Immature natural killer cell (primary cell): ENCODE results near the gene WDR35. TPM values are rescaled to one million over a fixed set of nuclear protein-coding genes. Genes with fewer than 3 reads are reported as not detected.
A peak's percentile ranks its signal among the peaks of the same experiment; 100 is the strongest.

Experiments
- DNase-seq, 3 donors: peaks; one replicate each; pipeline ENCODE4 v3.0.0; 2022; ENCODE audit warnings: mixed read lengths in 1 of 3
- H3K27ac Mint-ChIP-seq, 6 donors: one replicate each; pipeline ENCODE4 v1.8.0; 2020; ENCODE audit warnings: mixed read lengths in 6 of 6, mild to moderate bottlenecking in 5 of 6, inconsistent platforms in 4 of 6, moderate library complexity in 3 of 6
- H3K27me3 Mint-ChIP-seq, 3 donors: one replicate each; pipeline ENCODE4 v1.8.0; 2020 to 2021; ENCODE audit warnings: low read depth in 3 of 3, mild to moderate bottlenecking in 3 of 3, mixed read lengths in 3 of 3, moderate library complexity in 3 of 3, inconsistent platforms in 1 of 3
- H3K36me3 Mint-ChIP-seq, 3 donors: one replicate each; pipeline ENCODE4 v1.8.0; 2020; ENCODE audit warnings: mixed read lengths in 3 of 3, inconsistent platforms in 2 of 3, mild to moderate bottlenecking in 2 of 3
- H3K4me1 Mint-ChIP-seq, 2 donors: one replicate each; pipeline ENCODE4 v1.8.0; 2020; ENCODE audit warnings: inconsistent platforms in 2 of 2, mild to moderate bottlenecking in 2 of 2, mixed read lengths in 2 of 2, moderate library complexity in 1 of 2
- H3K4me3 Mint-ChIP-seq, 5 donors: one replicate each; pipeline ENCODE4 v1.8.0; 2020; ENCODE audit warnings: mild to moderate bottlenecking in 5 of 5, mixed read lengths in 5 of 5, inconsistent platforms in 3 of 5, moderate library complexity in 3 of 5
- H3K9me3 Mint-ChIP-seq, 6 donors: one replicate each; pipeline ENCODE4 v1.8.0; 2020; ENCODE audit warnings: mild to moderate bottlenecking in 6 of 6, mixed read lengths in 6 of 6, inconsistent platforms in 4 of 6, moderate library complexity in 3 of 6
- polyA plus RNA-seq, 3 donors: library from polyadenylated mRNA; unstranded; fragments of 300-500 nt; fragmentation: Illumina TruSeq; gene quantifications; one replicate each; pipeline ENCODE4 v1.2.3, GENCODE V29; 2021

The WDR35 gene
- 1 to 10 TPM; 2.3 to 2.7 (median 2.4) TPM for polyA plus RNA-seq

DNA sequence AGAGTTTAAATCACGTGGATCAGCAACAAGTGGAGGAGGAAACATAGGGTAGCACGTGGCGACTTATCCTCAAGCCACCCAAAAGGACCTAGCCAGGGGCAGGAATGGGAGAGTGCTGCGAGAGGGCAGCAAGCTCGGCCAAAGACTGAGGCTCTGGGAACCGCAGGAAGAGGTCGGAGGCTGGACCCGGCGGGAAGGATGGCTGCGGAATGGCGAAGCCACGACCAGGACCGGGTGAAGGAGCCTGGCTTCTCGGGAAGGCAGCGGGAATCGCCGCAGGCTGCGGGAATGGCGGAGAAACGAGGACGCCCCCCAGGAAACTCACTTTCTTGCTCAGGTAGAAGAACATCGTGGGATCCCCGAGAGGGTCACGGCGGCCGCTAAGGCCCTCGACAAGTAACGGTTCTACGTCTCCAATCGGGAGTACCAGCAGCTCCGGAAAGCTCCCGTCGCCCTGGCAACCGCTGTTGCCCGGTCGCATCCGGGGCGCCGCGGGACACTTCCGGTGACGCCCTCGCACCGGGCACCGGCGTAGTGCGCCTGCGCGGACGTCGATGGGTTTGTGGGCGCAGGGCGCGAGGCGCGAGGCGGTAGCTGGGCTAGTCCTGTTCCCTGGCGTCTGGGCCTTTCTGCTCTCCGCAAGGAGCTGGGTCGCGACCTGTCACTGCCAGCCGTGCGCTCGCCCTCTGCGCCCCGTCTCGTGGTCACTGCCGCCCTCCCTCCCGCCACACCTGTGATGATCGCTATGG lies at the start of gene WDR35:
WDR35 (minus strand) TSS at position 439 of the 749 bp plus-strand sequence; CDS start at position 349, 90 bp downstream.
- H3K27me3 Mint-ChIP-seq: peaks cover 14 to 23% (median 19%) of the 10 kb centered on the region in 3 donors
- peaks cover 27 to 35% of the 10 kb centered on the region in 2 donors for H3K4me1 Mint-ChIP-seq
- H3K27ac Mint-ChIP-seq: peak within 1 kb of the TSS; percentile 88 to 95 (median 92)
- no peaks in the 10 kb centered on the region for H3K9me3 Mint-ChIP-seq
- peak; percentile 93 to 94 (median 94) for DNase-seq
- H3K4me3 Mint-ChIP-seq: peak within 1 kb of the TSS; percentile 91 to 94 (median 92)
- H3K36me3 Mint-ChIP-seq: peaks cover 0 to 3% (median 0%) of the 10 kb centered on the region in 3 donors

DNA sequence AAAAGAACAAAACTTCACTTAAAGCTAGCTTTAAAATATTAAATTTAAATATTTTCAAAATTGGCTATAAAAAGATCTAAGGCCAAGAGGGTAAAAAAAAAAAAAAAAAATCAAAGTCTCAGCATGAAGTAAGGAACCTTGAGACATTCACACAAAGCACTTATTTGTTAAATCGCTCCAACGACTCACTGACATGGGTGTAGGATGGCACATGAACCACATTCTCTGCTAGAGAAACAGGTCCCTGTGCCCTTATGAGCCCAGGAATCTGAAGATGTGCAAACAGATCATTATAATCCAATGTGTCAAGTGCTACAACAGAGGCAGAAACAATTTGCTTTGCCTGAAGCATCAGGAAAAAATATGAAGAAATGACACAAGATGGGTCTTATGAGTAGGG lies 47.8 kb upstream of the WDR35 start:
- DNase-seq: no peak
- H3K27ac Mint-ChIP-seq: peak overlapping the region in 1 of 6 donors; percentile 31

DNA sequence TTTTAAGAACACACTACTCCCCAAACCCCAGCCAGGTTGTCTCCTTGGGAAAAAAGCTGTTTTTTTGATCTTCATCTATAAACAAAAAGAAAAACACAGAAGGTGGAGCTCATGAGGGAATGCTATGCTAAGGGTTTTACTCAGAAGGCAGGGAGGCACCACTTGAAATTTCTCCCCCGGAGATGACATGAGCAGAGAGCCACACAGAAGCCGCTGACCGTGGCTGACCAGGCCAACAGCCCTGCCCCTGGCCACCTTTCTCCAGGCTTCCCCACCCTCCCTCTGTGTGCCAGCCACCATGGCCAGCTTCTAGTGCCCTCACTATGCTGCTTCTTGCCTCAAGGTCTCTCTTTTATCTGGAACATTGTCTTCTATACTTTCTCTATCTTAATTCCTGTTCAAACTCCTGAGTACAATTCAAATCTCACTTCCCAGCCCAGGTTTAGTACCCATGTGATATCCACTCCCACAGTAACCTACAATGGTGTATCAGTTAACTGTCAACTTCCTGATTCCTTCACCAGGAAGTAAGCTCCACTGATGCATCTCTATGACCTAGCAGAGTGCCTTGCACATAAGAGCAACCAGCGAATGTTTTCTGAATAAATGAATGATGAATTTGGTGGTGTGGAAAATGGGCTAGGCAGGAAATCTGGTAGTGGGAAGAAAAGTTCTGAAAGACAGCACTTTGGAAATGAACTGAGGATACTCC lies 46.2 kb upstream of the WDR35 start:
- peaks cover 2 to 11% of the 10 kb centered on the region in 2 donors for H3K4me1 Mint-ChIP-seq
- H3K27me3 Mint-ChIP-seq: no peaks in the 10 kb centered on the region
- no peaks in the 10 kb centered on the region for H3K9me3 Mint-ChIP-seq
- peak overlapping the region in 3 of 6 donors; percentile 3 to 24 (median 11) for H3K27ac Mint-ChIP-seq
- H3K4me3 Mint-ChIP-seq: no peak overlapping the region
- no peak for DNase-seq
- peaks cover 26 to 75% (median 50%) of the 10 kb centered on the region in 3 donors for H3K36me3 Mint-ChIP-seq

More for the DNA sequence above, 47.8 kb upstream of the WDR35 start:
- Mint-ChIP-seq H3K36me3 (peaks cover 20 to 60% (median 35%) of the 10 kb centered on the region in 3 donors), H3K9me3 (no peaks in the 10 kb centered on the region), H3K27me3 (no peaks in the 10 kb centered on the region), H3K4me1 (peaks cover 5 to 11% of the 10 kb centered on the region in 2 donors), H3K4me3 (no peak overlapping the region)

DNA sequence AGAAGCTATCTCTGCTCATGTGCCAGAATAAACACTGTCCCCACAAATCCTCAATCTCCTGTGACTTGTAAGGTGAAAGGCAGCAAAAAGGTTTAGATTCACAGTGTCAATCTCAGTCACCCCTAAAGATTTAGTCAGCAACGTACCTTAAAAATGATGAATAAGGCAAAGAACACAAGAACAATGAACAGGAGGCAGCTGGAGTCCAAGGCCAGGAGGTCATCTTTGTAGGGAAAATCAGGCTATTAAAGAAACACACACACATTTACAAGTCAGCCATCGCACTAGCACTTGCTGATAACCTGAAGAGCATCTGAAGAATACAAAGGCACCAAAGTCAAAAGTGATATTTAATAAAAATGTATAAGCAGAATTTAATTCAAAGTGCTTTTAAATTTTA lies 44.9 kb upstream of the WDR35 start:
- H3K4me3 Mint-ChIP-seq: no peak overlapping the region
- H3K9me3 Mint-ChIP-seq: no peaks in the 10 kb centered on the region
- no peak for DNase-seq
- no peaks in the 10 kb centered on the region for H3K27me3 Mint-ChIP-seq
- peak overlapping the region in 1 of 6 donors; percentile 27 for H3K27ac Mint-ChIP-seq
- H3K4me1 Mint-ChIP-seq: peaks cover 2 to 11% of the 10 kb centered on the region in 2 donors
- peaks cover 32 to 77% (median 52%) of the 10 kb centered on the region in 3 donors for H3K36me3 Mint-ChIP-seq

DNA sequence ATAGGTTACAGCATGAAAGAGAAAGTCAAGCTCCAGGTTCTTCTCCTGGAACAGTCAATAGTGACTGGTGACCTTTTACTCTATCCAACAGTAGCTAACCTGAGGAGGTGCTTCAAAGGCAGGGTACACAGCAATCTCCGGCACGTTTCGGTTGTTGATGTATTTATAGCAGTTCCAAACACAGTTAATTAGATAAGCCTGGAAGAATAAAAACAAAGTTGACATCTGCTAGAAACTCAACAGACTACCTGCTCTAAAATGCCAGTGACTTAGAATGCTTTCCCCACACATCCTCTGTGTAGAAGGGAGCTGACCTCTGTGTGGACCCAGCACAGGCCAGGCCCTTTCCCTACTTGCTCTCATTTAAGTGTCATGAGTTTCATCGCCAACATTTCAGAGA lies 44.3 kb upstream of the WDR35 start:
- Mint-ChIP-seq H3K9me3 (no peaks in the 10 kb centered on the region), H3K27ac (no peak overlapping the region), H3K4me1 (peaks cover 2 to 11% of the 10 kb centered on the region in 2 donors), H3K36me3 (peaks cover 38 to 83% (median 59%) of the 10 kb centered on the region in 3 donors), H3K4me3 (no peak overlapping the region), H3K27me3 (no peaks in the 10 kb centered on the region)
- no peak for DNase-seq

DNA sequence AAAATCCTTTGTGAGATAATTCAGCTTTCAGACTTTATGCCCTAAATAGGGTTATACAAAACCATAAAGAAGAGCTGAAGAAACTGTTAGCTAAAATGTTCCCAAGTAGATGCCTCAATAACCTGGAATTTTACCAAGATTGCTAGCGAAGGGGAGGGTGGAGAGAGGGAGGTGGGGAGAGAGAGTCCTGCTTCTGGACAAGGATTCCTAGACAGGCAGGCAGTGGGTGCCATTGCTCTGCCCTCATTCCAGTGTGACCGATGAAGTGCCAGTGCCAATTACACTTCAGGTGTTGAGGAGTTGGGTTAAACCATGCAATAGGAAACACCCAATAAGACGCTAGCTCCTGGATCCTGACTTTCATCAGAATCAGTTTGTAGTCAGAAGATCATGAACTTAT lies 43.4 kb upstream of the WDR35 start:
- peaks cover 2 to 11% of the 10 kb centered on the region in 2 donors for H3K4me1 Mint-ChIP-seq

DNA sequence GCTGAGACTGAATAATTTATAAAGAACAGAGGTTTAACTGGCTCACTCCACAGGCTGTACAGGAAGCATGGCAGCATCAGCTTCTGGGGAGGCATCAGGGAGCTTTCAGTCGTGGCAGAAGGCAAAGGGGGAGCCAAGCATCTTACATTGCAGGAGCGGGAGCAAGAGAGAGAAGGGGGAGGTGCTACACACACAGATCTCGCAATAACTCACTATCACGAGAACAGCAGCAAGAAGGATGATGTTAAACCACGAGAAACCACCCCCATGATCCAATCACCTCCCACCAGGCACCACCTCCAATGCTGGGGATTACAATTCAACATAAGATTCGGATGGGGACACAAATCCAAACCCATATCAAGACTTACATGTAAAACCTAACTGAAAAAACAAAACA lies 40.3 kb upstream of the WDR35 start:
- Mint-ChIP-seq H3K27ac (peak overlapping the region in 1 of 6 donors; percentile 19), H3K9me3 (no peaks in the 10 kb centered on the region), H3K27me3 (peaks cover 0 to 2% (median 0%) of the 10 kb centered on the region in 3 donors), H3K4me3 (no peak overlapping the region), H3K4me1 (no peaks in the 10 kb centered on the region), H3K36me3 (peaks cover 46 to 69% (median 46%) of the 10 kb centered on the region in 3 donors)
- no peak for DNase-seq

More for the DNA sequence above, 43.4 kb upstream of the WDR35 start:
- Mint-ChIP-seq H3K36me3 (peaks cover 47 to 88% (median 66%) of the 10 kb centered on the region in 3 donors), H3K27ac (no peak overlapping the region), H3K4me3 (no peak overlapping the region), H3K27me3 (peaks cover 0 to 2% (median 0%) of the 10 kb centered on the region in 3 donors), H3K9me3 (no peaks in the 10 kb centered on the region)
- DNase-seq: no peak

DNA sequence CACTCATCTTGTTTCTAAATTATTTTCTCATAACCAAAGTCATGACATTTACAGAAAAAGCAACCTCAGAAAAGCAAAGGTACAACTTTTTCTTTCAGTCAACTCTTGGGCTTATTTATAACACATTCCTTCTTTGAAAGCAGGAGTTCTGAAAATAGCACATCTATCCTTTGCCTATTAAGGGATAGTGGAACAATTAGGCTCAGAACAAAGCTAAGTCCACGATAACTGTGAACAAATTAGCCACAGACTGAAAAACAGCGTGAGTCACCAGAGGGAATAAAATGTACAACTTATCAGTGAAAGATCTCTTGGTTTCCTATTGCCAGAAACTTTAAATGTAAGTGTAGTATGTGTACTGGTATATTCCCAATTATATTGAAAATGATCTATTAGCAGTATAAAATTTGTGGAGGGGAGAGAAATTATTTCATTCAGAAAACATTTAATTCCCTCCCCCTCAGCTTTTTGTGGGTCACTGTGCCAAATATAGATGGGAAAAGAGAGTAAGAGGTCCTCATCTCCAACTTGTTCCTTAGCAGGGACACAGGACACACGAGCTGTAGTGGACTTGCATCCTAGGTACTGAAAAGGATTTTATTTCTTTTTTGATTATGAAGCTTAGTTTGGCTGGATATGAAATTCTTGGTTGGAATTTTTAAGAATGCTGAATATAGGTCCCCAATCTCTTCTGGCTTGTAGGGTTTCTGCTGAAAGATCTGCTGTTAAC lies 38.0 kb upstream of the WDR35 start:
- H3K9me3 Mint-ChIP-seq: no peaks in the 10 kb centered on the region
- DNase-seq: no peak
- peaks cover 0 to 2% (median 0%) of the 10 kb centered on the region in 3 donors for H3K27me3 Mint-ChIP-seq
- no peak overlapping the region for H3K27ac Mint-ChIP-seq
- H3K36me3 Mint-ChIP-seq: peaks cover 41 to 52% (median 46%) of the 10 kb centered on the region in 3 donors
- no peaks in the 10 kb centered on the region for H3K4me1 Mint-ChIP-seq
- no peak overlapping the region for H3K4me3 Mint-ChIP-seq

DNA sequence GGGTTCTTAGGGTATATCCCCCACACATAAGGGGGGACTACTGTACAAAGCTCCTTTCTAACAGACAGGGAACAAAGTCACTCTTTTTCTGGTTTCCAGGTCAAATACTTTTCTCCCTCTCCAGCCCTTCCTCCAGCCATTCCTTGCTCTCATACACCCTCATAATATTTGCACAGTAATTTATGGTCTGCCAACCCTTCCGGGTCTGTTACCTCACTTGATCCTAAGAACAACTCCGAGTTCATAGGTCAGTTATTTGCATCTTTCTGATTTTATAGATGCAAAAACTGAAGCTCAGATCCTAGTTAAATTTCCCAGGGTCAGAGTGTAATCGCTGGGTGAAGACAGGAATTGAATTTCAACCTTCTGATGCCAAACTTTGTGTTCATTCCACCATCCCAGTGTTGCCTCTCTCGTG lies 37.4 kb upstream of the WDR35 start:
- Mint-ChIP-seq H3K36me3 (peaks cover 35 to 49% (median 48%) of the 10 kb centered on the region in 3 donors), H3K4me3 (no peak overlapping the region), H3K27ac (no peak overlapping the region), H3K27me3 (peaks cover 0 to 2% (median 0%) of the 10 kb centered on the region in 3 donors), H3K4me1 (no peaks in the 10 kb centered on the region), H3K9me3 (peaks cover 0 to 1% (median 0%) of the 10 kb centered on the region in 6 donors)
- no peak for DNase-seq

DNA sequence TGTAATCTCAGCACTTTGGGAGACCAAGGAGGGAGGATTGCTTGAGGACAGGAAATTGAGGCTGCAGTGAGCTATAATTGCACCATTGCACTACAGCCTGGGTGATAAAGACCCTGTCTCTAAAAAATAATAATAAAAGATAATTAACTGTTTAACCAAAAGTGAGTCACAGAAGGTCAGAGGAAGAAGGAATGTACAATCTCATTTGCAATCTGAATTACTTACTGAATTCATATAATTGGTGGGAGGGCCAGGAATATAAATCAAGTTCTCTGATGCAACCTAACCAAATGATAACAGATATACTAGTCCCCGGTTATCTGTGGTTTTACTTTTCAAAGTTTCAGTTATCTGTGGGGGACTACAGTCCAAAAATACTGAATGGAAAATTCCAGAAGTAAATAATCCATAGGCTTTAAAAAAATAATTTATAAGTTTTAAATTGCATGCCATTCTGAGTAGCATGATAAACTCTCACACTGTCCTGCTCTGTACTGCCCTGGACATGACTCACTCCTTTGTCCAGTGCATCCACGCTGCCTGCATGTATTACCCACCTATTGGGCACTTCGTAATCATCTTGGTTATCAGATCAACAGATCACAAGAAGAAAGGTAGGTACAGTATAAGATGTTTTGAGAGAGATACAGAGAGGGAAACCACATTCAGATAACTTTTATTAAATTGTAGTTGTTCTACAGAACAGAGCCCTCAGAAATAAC lies 35.3 kb upstream of the WDR35 start:
- peaks cover 0 to 2% (median 1%) of the 10 kb centered on the region in 3 donors for H3K27me3 Mint-ChIP-seq
- H3K36me3 Mint-ChIP-seq: peaks cover 32 to 43% (median 35%) of the 10 kb centered on the region in 3 donors
- no peak for DNase-seq
- no peak overlapping the region for H3K27ac Mint-ChIP-seq
- H3K9me3 Mint-ChIP-seq: peaks cover 5 to 14% (median 7%) of the 10 kb centered on the region in 6 donors
- no peaks in the 10 kb centered on the region for H3K4me1 Mint-ChIP-seq
- no peak overlapping the region for H3K4me3 Mint-ChIP-seq

DNA sequence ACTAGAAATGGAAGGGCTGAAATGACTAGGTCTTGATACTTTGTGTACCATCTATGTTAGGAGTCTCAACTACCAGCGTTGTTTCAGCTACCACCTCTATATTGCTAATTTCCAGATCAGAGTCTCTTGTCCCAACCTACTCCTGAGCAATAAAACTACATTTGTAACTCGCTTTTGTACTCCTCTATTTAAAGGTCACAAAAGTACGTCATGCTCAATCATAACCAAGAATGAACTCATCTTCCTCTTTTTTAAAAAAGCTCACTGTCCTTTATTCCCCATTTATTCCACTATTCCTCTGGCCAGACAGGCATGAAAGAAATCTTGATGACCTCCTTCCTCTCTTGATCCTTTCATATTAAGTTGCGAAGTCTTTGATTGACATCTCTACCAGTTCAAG lies 33.8 kb upstream of the WDR35 start:
- peaks cover 0 to 2% (median 2%) of the 10 kb centered on the region in 3 donors for H3K27me3 Mint-ChIP-seq
- no peak overlapping the region for H3K4me3 Mint-ChIP-seq
- H3K27ac Mint-ChIP-seq: no peak overlapping the region
- peaks cover 21 to 28% (median 23%) of the 10 kb centered on the region in 3 donors for H3K36me3 Mint-ChIP-seq
- H3K9me3 Mint-ChIP-seq: peaks cover 5 to 16% (median 7%) of the 10 kb centered on the region in 6 donors
- no peak for DNase-seq
- no peaks in the 10 kb centered on the region for H3K4me1 Mint-ChIP-seq

DNA sequence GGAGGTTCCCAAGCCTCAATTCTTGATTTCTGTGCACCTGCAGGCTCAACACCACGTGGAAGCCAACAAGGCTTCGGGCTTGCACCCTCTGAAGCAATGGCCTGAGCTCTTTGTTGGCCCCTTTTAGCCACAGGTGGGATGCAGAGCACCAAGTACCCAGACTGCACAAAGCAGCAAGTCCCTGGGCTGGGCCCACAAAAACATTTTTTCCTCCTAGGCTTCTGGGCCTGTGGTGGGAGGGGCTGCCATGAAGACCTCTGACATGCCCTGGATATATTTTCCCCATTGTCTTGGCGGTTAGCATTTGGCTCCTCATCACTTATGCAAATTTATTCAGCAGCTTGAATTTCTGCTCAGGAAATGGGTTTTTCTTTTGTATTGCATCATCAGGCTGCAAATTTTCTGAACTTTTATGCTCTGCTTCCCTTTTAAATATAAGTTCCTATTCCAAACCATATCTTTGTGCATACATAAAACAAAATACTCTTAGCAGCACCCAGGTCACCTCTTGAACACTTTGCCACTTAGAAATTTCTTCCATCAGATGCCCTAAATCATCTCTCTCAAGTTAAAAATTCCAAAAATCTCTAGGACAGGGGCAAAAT lies 31.6 kb upstream of the WDR35 start:
- Mint-ChIP-seq H3K36me3 (peaks cover 8 to 17% (median 17%) of the 10 kb centered on the region in 3 donors), H3K27ac (no peak overlapping the region), H3K9me3 (peaks cover 5 to 16% (median 7%) of the 10 kb centered on the region in 6 donors), H3K4me3 (no peak overlapping the region), H3K4me1 (no peaks in the 10 kb centered on the region), H3K27me3 (peaks cover 0 to 2% (median 0%) of the 10 kb centered on the region in 3 donors)
- no peak for DNase-seq
